Measurements from ENCODE around the gene IGFL3.

DNA sequence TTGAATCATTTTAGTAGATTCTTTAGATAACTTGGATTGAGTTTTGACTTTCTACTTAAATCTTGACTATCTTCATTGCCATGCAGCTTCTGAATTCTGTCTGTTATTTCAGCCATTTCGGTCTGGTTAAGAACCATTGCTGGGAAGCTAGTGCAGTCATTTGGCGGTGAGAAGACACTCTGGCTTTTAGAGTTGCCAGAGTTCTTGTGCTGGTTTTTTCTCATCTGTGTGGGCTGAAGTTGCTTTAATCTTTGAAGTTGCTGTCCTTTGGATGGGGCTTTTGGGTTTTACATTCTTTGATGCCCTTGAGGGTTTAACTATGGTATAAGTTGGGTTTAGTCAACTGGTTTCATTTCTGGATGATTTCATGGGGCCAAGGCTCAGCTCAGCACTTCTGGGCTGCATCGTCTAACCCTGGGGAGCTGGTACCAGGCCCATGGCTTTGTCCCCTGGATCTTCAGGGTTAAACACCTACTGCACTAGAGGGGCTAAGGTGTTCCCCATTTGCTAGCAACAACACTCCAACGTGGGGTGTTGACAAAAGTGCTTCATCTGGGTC is 13.5 kb upstream of the IGFL3 start:
- TF ChIP-seq, protein P1, sequence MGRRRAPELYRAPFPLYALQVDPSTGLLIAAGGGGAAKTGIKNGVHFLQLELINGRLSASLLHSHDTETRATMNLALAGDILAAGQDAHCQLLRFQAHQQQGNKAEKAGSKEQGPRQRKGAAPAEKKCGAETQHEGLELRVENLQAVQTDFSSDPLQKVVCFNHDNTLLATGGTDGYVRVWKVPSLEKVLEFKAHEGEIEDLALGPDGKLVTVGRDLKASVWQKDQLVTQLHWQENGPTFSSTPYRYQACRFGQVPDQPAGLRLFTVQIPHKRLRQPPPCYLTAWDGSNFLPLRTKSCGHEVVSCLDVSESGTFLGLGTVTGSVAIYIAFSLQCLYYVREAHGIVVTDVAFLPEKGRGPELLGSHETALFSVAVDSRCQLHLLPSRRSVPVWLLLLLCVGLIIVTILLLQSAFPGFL (CRISPR knock-in tag; IDR thresholded peaks at IDR 0.05): no peak
- TF ChIP-seq KDM1A (IDR thresholded peaks at IDR 0.05): no peak
- no peak for TF ChIP-seq EHMT2 (IDR thresholded peaks at IDR 0.05)
- no peak for TF ChIP-seq MAFK (IDR thresholded peaks at IDR 0.05; ENCODE audit: low read length)
- TF ChIP-seq, protein P2, sequence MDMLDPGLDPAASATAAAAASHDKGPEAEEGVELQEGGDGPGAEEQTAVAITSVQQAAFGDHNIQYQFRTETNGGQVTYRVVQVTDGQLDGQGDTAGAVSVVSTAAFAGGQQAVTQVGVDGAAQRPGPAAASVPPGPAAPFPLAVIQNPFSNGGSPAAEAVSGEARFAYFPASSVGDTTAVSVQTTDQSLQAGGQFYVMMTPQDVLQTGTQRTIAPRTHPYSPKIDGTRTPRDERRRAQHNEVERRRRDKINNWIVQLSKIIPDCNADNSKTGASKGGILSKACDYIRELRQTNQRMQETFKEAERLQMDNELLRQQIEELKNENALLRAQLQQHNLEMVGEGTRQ (CRISPR knock-in tag; IDR thresholded peaks at IDR 0.05): no peak

All from K562 (cell line).